Colon (tissue), 2 donors: ENCODE data around the gene OTOR.

Experiments
- FAIRE-seq: peaks from 2 replicates; lab custom pipeline; 2012; peaks lifted over from hg19 to GRCh38; lab: Jason Lieb, UNC
- donor health status: control.
- donor health status: control.

OTOR gene

DNA sequence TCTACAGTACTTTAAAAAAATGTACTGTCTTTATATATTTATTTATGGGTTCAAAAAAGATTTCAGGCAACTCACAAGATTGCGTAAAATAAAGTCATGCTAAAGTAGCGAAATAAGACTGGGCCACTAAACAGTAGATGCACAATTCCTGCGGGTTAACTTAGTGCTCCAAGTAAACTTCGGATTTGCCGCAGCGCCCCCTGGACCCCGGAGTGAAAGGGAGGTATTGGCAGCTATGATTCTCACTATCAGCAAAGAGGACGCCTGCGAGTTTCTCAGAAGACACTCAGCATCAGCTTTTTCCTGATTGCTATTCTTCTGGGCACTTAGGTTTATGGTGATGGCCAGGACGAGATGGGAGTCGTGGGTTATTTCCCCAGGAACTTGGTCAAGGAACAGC, 1.4 kb downstream of the OTOR start:
- FAIRE-seq, result no peak

DNA sequence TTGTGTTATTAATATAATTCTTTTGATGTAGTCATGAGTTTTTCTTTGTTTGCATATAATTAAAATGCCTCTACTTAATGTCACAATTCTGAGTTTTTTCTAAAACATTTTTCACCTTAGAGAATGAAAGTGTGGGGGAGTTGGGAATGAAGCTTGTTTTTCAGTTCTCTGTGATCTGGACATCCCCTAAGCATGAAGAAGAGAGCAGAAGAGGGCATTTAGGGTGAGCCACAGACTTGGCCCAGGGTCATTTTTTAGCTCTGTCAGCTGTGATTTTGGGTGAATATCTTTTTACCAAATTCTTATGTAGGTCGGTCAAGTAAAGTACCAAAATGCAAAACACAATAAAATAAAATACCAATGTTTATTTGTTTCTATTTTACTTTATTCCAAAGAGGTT, 3.9 kb downstream of the OTOR start:
- no peak for FAIRE-seq

GRCh38 chr20:16752901-16753300, 4.7 kb downstream of the OTOR start:
- FAIRE-seq, result no peak

DNA sequence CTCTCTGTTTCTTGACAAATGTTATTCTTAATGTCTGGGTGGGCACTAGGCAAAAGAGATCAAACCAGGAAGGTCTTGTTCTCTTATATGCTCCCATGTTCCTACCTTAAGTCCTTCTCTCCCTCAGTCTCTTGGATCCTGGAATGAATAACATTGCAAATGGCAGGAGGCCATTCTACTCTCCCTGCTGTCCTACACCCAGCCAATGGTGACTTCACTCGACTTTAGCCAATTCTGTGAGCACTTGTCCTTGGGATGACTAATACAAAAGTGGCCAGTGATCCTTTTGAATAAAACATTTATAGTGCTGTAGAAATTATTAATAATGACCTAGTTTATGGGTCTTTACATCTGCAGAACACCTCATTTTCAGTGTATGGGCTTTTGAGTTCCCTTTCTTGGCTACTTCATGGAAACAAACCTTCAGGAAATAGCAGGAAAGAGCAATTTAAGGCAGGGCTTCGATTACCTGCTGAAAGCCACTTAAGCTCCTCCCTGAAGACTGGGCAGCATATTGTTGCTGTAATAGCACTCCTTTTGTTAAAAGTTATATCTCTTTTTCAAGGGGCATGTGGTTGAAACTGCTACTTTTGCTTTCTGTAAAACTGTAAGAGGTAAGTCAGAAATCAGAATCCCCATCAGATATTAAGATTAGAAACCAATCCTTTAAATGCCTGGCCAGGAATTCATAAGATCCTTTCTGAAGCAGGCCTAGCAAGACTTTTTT, 10.5 kb downstream of the OTOR start:
- FAIRE-seq, result no peak

DNA sequence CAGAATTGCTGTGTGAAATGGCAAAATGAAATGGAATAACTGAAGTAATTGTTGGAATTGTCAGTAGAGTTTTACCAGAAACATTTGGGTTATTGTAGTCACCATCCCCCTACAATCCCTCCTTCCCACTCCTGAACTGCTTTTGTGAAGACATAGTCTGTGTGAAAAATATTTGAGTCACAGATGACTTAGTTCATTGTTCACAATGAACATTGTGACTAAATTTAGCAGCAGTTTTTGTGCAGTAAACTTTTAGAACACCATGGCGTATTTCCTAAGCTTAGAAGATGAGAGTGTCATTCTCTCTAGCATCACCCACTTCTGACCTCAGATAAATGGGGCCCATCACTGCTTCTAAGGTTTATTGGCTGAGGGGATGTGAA, 11.0 kb downstream of the OTOR start:
- no peak for FAIRE-seq

- no peak for FAIRE-seq
Measured at GRCh38 chr20:16760431-16761304, 12.5 kb downstream of the OTOR start.

DNA sequence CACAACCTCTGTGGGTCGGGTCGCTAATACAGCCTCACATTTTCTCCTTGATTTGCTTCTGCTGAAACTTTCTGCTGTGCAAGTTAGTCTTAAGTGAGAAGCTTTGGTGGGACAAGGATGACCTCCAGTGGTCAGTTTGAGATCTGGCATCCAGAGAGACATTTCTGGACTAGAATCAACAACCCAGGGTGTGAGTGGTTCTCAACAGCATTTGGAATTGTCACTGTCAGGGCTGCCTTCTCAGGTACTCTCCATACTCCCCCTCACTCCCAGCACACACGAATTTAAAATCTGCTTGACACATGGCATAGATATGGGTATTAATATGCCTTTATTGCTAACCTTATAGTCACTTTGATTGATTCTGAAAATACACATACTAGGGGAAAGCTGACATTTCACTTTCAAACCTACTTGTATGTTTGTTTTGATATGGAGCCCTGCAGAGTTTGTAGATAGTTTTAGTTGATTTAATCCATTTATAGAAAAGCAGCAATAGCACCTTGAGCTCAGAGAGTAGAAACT, 13.2 kb downstream of the OTOR start:
- FAIRE-seq, result no peak

DNA sequence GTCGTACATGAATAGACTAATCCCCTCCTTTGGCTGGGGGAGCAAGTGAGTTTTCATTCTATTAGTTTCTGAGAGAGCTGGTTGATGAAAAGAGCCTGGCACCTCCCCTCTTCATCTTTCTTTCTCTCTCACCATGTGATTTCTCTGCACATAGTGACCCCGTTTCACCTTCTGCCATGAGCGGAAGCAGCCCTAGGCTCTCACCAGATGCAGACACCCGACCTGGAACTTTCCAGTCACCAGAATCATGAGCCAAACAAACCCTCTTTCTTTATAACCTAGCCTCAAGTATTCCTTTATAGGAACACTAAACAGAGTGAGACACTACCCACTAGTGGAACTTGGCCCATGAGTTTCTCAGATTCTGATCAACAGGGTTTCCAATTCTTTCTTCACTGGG, 16.4 kb downstream of the OTOR start:
- FAIRE-seq, result no peak

- no peak for FAIRE-seq
Measured at GRCh38 chr20:16771213-16771612, 23.1 kb downstream of the OTOR start.

- no peak for FAIRE-seq
Measured at GRCh38 chr20:16775961-16776360, 27.8 kb downstream of the OTOR start.

DNA sequence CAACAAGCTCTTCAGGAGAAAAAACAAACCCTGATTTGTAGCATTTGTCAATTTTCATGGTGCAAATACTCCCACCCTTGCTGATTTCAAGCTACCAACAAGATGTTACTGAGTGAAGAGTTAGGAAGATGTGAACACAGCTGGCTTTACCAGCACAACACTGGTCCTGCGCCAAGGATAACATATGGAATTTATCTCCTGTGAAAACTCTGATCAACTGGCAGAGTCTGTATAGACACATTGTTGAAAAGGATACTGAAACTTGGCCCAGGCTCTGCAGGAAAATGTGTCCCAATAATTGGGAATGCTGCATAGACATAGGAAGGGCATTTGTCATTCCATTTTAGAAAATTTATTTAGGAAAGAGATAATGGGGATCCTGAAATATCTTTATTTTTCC, 29.0 kb downstream of the OTOR start:
- FAIRE-seq, result no peak

DNA sequence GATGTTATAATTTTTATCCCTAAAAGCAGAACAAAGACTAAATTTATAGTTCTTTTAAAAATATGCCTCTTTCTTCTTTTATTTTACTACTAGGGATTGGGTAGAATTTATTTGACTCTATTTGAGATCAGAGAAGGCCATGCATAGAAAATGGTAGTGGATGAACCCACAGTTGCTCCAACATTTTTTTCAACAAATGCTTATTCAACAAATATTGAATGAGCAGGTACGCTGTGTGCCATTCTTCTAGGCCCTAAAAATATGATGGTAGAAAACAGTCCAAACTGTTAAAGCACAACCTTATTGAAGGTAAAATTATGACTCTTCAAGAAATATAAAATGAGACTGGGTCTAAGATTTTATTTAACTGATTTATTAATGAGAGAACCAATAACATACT, 30.0 kb downstream of the OTOR start:
- no peak for FAIRE-seq

GRCh38 chr20:16781496-16781895, 33.3 kb downstream of the OTOR start:
- FAIRE-seq, result no peak

DNA sequence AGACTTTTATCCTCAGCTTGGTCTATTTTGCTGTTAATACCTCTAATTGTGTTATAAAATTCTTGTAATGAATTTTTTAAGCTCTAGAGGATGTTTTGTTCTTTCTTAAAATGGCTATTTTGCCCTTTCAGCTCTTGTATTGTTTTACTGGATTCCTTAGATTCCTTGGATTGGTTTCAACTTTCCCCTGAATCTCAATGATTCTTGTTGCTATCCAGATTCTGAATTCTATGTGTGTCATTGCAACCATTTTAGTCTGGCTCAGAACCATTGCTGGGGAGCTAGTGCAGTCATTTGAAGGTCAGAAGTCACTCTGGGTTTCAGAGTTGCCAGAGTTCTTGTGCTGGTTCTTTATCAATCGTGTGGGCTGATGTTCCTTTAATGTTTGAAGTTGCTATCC, 37.1 kb downstream of the OTOR start:
- FAIRE-seq, result no peak
